Liver (tissue), 3 donors: ENCODE data around the gene DCAF11.

ENCODE experiments used
- CTCF ChIP-seq: fragments of 150-350 bp; IDR thresholded peaks from 2 replicates; pipeline ENCODE4 v1.5.1; 2017; ENCODE audit warnings: improper control_type of control experiment, low read depth, low read length; ENCODE audit not compliant: missing input control
- EGR1 ChIP-seq, 2 donors: IDR thresholded peaks; 2 replicates each; pipeline ENCODE4 v1.6.1; 2016 to 2018; ENCODE audit warnings: antibody characterized with exemption in 2 of 2, low read depth in 2 of 2
- GABPA ChIP-seq, 2 donors: IDR thresholded peaks in 1 of 2; conservative IDR thresholded peaks in 1 of 2; 2 replicates each; pipeline ENCODE4 v1.6.1; 2016; ENCODE audit warnings: antibody characterized with exemption in 2 of 2, mild to moderate bottlenecking in 1 of 2, moderate library complexity in 1 of 2
- HNF4G ChIP-seq: IDR thresholded peaks from 2 replicates; pipeline ENCODE4 v1.6.1; 2016; ENCODE audit warnings: antibody characterized with exemption
- MAX ChIP-seq: IDR thresholded peaks from 2 replicates; pipeline ENCODE4 v1.6.1; 2016; ENCODE audit warnings: antibody characterized with exemption
- TAF1 ChIP-seq: conservative IDR thresholded peaks from 2 replicates; pipeline ENCODE4 v1.6.1; 2016; ENCODE audit warnings: antibody characterized with exemption, mild to moderate bottlenecking
- YY1 ChIP-seq: IDR thresholded peaks from 2 replicates; pipeline ENCODE4 v1.6.1; 2016; ENCODE audit warnings: antibody characterized with exemption, mild to moderate bottlenecking
- TF ChIP-seq, protein P1 (sequence below): IDR thresholded peaks from 2 replicates; pipeline ENCODE4 v1.6.1; 2016; ENCODE audit warnings: antibody characterized with exemption
- donor health status: healthy.
- donor health status: healthy.

GRCh38 chr14:24167469-24168114, 53.0 kb downstream of the DCAF11 start:
- TF ChIP-seq CTCF (no peak), GABPA (IDR thresholded peaks at IDR 0.05 in 1 of 2, conservative IDR thresholded peaks at IDR 0.05 in 1 of 2) (no peak), YY1 (no peak), EGR1 (IDR thresholded peaks at IDR 0.05; ENCODE audit: low read depth in 2 of 2) (no peak), MAX (no peak), TAF1 (no peak), HNF4G (no peak)
- TF ChIP-seq, protein P1, sequence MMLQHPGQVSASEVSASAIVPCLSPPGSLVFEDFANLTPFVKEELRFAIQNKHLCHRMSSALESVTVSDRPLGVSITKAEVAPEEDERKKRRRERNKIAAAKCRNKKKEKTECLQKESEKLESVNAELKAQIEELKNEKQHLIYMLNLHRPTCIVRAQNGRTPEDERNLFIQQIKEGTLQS: no peak
